H9 (cell line): Measurements from ENCODE around the gene HOXD13. TPM values are rescaled to one million over a fixed set of nuclear protein-coding genes. Genes with fewer than 3 reads are reported as not detected.
A peak's percentile ranks its signal among the peaks of the same experiment; 100 is the strongest.

Experiments used
- DNase-seq: peaks from one replicate; pipeline ENCODE4 v3.0.0-alpha.2; 2017
- H2AFZ ChIP-seq: one replicate; pipeline ENCODE4 v1.6.1; 2013; ENCODE audit warnings: mild to moderate bottlenecking, low read length, control low read depth, moderate library complexity
- H2AK5ac ChIP-seq: 2 replicates; pipeline ENCODE4 v1.6.1; 2013; ENCODE audit warnings: low read length, control low read depth, mixed read lengths; ENCODE audit not compliant: insufficient read length
- H2BK120ac ChIP-seq: one replicate; pipeline ENCODE4 v1.6.1; 2013; ENCODE audit warnings: low read depth, mild to moderate bottlenecking, low read length, control low read depth, inconsistent platforms; ENCODE audit not compliant: poor library complexity, severe bottlenecking
- H2BK12ac ChIP-seq: 2 replicates; pipeline ENCODE4 v1.6.1; 2013; ENCODE audit warnings: low read length, control low read depth, mixed read lengths, low read depth; ENCODE audit not compliant: insufficient read length
- H2BK15ac ChIP-seq: 2 replicates; pipeline ENCODE4 v1.6.1; 2013; ENCODE audit warnings: low read depth, low read length, control low read depth
- H2BK20ac ChIP-seq: one replicate; pipeline ENCODE4 v1.6.1; 2013; ENCODE audit warnings: low read depth, mild to moderate bottlenecking, low read length, control low read depth, inconsistent platforms; ENCODE audit not compliant: poor library complexity, severe bottlenecking
- H2BK5ac ChIP-seq: 2 replicates; pipeline ENCODE4 v1.6.1; 2013; ENCODE audit warnings: low read length, control low read depth, mixed read lengths; ENCODE audit not compliant: insufficient read length
- H3K14ac ChIP-seq: 2 replicates; pipeline ENCODE4 v1.6.1; 2013; ENCODE audit warnings: low read length, control low read depth; ENCODE audit not compliant: insufficient read depth
- H3K18ac ChIP-seq: 2 replicates; pipeline ENCODE4 v1.6.1; 2013; ENCODE audit warnings: low read depth, mild to moderate bottlenecking, mixed read lengths, low read length, control low read depth; ENCODE audit not compliant: insufficient read length
- H3K23ac ChIP-seq: 2 replicates; pipeline ENCODE4 v1.6.1; 2013; ENCODE audit warnings: low read length, control low read depth, mixed read lengths, low read depth; ENCODE audit not compliant: insufficient read length
- H3K23me2 ChIP-seq: 2 replicates; pipeline ENCODE4 v1.6.1; 2013; ENCODE audit warnings: low read depth, mild to moderate bottlenecking, mixed read lengths, low read length, control low read depth; ENCODE audit not compliant: insufficient read length, poor library complexity, severe bottlenecking
- H3K27ac ChIP-seq: 2 replicates; pipeline ENCODE4 v1.5.1; 2013; ENCODE audit warnings: low read length, control low read depth, mixed read lengths, low read depth; ENCODE audit not compliant: insufficient read length
- H3K27me3 ChIP-seq: 2 replicates; pipeline ENCODE4 v1.6.1; 2013; ENCODE audit warnings: low read length, control low read depth, inconsistent platforms; ENCODE audit not compliant: insufficient read depth
- H3K4ac ChIP-seq: 2 replicates; pipeline ENCODE4 v1.6.1; 2013; ENCODE audit warnings: low read depth, mild to moderate bottlenecking, control low read depth, inconsistent platforms, low read length, moderate library complexity
- H3K4me1 ChIP-seq: 2 replicates; pipeline ENCODE4 v1.6.1; 2013; ENCODE audit warnings: low read length, control low read depth, inconsistent platforms; ENCODE audit not compliant: insufficient read depth
- H3K4me2 ChIP-seq: 2 replicates; pipeline ENCODE4 v1.6.1; 2013; ENCODE audit warnings: low read length, control low read depth, mixed read lengths; ENCODE audit not compliant: insufficient read length, insufficient read depth
- H3K56ac ChIP-seq: 2 replicates; pipeline ENCODE4 v1.6.1; 2013; ENCODE audit warnings: low read depth, mild to moderate bottlenecking, mixed read lengths, low read length, control low read depth; ENCODE audit not compliant: insufficient read length
- H3K79me1 ChIP-seq: 2 replicates; pipeline ENCODE4 v1.6.1; 2013; ENCODE audit warnings: low read depth, mild to moderate bottlenecking, moderate library complexity, low read length, control low read depth, inconsistent platforms; ENCODE audit not compliant: insufficient read depth, poor library complexity, severe bottlenecking
- H3K79me2 ChIP-seq: 2 replicates; pipeline ENCODE4 v1.6.1; 2013; ENCODE audit warnings: low read length, control low read depth, inconsistent platforms; ENCODE audit not compliant: insufficient read depth
- H3K9ac ChIP-seq: 2 replicates; pipeline ENCODE4 v1.6.1; 2013; ENCODE audit warnings: low read length, control low read depth, mixed read lengths; ENCODE audit not compliant: insufficient read length; ENCODE audit errors: extremely low read depth
- H3K9me3 ChIP-seq: one replicate; pipeline ENCODE4 v1.6.1; 2013; ENCODE audit warnings: low read depth, low read length, inconsistent platforms; ENCODE audit not compliant: control insufficient read depth
- H3T11ph ChIP-seq: one replicate; pipeline ENCODE4 v1.6.1; 2013; ENCODE audit warnings: mild to moderate bottlenecking, low read length, control low read depth, inconsistent platforms
- H4K20me1 ChIP-seq: one replicate; pipeline ENCODE4 v1.6.1; 2013; ENCODE audit not compliant: control insufficient read depth, insufficient read length, insufficient read depth
- H4K5ac ChIP-seq: 2 replicates; pipeline ENCODE4 v1.6.1; 2013; ENCODE audit warnings: low read depth, mild to moderate bottlenecking, mixed read lengths, low read length, control low read depth; ENCODE audit not compliant: insufficient read length
- H4K8ac ChIP-seq: replicated peaks from 2 replicates; pipeline ENCODE4 v1.6.1; 2013; ENCODE audit warnings: low read length, control low read depth, mixed read lengths, low read depth; ENCODE audit not compliant: insufficient read length
- H4K91ac ChIP-seq: 2 replicates; pipeline ENCODE4 v1.6.1; 2013; ENCODE audit warnings: low read depth, mild to moderate bottlenecking, moderate library complexity, mixed read lengths, low read length, control low read depth; ENCODE audit not compliant: insufficient read length
- H3K27ac Mint-ChIP-seq, 3 experiments: 2 replicates in 2 of 3; 3 replicates in 1 of 3; pipeline ENCODE4 v1.8.0; 2020 to 2021; ENCODE audit warnings: mixed read lengths in 3 of 3, mild to moderate bottlenecking in 1 of 3, moderate library complexity in 1 of 3
- H3K27me3 Mint-ChIP-seq: 2 replicates; pipeline ENCODE4 v1.8.0; 2021; ENCODE audit warnings: low read depth, mild to moderate bottlenecking, moderate library complexity, mixed read lengths
- H3K36me3 Mint-ChIP-seq, 3 experiments: 2 replicates in 2 of 3; 3 replicates in 1 of 3; pipeline ENCODE4 v1.8.0; 2020 to 2021; ENCODE audit warnings: low read depth in 3 of 3, mixed read lengths in 3 of 3; ENCODE audit not compliant: insufficient read depth in 1 of 3
- H3K4me1 Mint-ChIP-seq, 2 experiments: 2 replicates each; pipeline ENCODE4 v1.8.0; 2020; ENCODE audit warnings: mixed read lengths in 2 of 2
- H3K4me3 Mint-ChIP-seq, 2 experiments: 2 replicates in 1 of 2; 3 replicates in 1 of 2; pipeline ENCODE4 v1.8.0; 2020 to 2021; ENCODE audit warnings: mild to moderate bottlenecking in 2 of 2, mixed read lengths in 2 of 2, moderate library complexity in 1 of 2
- H3K9me3 Mint-ChIP-seq, 2 experiments: 2 replicates in 1 of 2; 3 replicates in 1 of 2; pipeline ENCODE4 v1.8.0; 2020; ENCODE audit warnings: mild to moderate bottlenecking in 2 of 2, mixed read lengths in 2 of 2, moderate library complexity in 1 of 2
- WGBS: extraction: QIAGEN DNeasy Blood & Tissue Kit; methylation state at CpG from one replicate; pipeline ENCODE4 v1.1.7; 2013; ENCODE audit warnings: missing lambda C conversion rate, low lambda C conversion rate, mixed read lengths; ENCODE audit not compliant: insufficient read length; ENCODE audit errors: extremely low coverage; 5-methylcytosine and 5-hydroxymethylcytosine counted together
- total RNA-seq: library from RNA; stranded (reverse); gene quantifications from 2 replicates; pipeline ENCODE4 v1.2.1, GENCODE V29; 2021
- TF ChIP-seq, protein P1 (sequence below): fragments of 200-600 bp; sonication (generic); conservative IDR thresholded peaks from 3 replicates; pipeline ENCODE4 v1.8.0; 2021; ENCODE audit warnings: antibody characterized with exemption, mild to moderate bottlenecking

HOXD13 gene
- total RNA-seq, 1 experiment from 2014 or later = not detected

DNA sequence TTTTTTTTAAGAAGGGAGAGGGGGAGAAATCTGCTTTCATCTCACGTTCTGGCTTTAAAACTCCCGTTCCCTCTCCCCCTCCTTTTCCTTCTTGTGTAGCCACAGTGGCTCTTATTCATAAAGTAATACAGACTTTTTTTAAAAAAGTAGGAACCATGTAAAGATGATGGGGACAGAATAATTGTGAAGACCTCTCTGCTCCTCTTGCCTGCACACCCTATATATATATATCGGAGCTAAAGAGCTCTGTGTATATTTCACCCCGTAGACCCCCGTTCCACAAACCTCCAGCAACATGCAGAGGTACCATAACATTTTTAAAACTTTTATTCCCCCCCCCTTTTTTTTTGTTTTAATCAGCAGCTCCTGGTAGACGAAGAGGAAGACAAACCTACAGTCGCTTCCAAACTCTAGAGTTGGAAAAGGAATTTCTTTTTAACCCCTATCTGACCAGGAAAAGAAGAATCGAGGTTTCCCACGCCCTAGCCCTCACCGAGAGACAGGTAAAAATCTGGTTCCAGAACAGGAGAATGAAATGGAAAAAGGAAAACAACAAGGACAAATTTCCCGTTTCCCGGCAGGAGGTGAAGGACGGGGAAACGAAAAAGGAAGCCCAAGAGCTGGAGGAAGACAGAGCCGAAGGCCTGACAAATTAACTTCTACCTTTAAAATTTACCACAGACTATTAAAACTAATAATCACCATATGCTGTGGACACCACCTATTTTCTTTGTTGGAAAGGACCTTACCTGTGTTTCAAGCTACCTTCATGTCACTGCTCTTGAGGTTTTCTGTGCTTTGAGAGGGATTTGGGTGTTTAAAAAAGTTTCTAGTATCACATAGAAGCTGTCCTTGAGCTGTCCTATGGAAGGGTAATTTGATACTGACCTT is 38.7 kb downstream of the HOXD13 start:
- Mint-ChIP-seq H3K9me3 (peaks cover 4 to 13% of the 10 kb centered on the region in 2 experiments; a peak in 4 of 5 replicates), H3K27ac (peak overlapping the region in 1 of 3 experiments; percentile 76; a peak in 2 of 7 replicates), H3K27me3 (peaks cover 98% of the 10 kb centered on the region), H3K4me1 (peaks cover 15 to 20% of the 10 kb centered on the region in 2 experiments), H3K4me3 (peak overlapping the region in 1 of 2 experiments; percentile 70; a peak in 4 of 5 replicates), H3K36me3 (no peaks in the 10 kb centered on the region; a peak in 1 of 7 replicates)
- H2AFZ ChIP-seq = no peak overlapping the region
- no CpG with 5 or more reads among the region's 15 CpGs for WGBS
- H3K23ac ChIP-seq = no peak overlapping the region
- H3K23me2 ChIP-seq = peaks cover 2% of the 10 kb centered on the region
- H2BK5ac ChIP-seq = no peak overlapping the region
- no peak overlapping the region for H3K4ac ChIP-seq
- no peak for DNase-seq
- H3K18ac ChIP-seq = no peak overlapping the region
- no peak overlapping the region for H3K56ac ChIP-seq
- H4K5ac ChIP-seq = no peak overlapping the region
- H2BK15ac ChIP-seq = no peak overlapping the region
- no peaks in the 10 kb centered on the region; the same call in 1 of the 2 replicates for H3K4me1 ChIP-seq
- H3K79me1 ChIP-seq = no peaks in the 10 kb centered on the region
- H2BK20ac ChIP-seq = no peak overlapping the region
- peaks cover 89% of the 10 kb centered on the region for H3K27me3 ChIP-seq
- no peak overlapping the region for H2BK12ac ChIP-seq
- H3K79me2 ChIP-seq = no peaks in the 10 kb centered on the region
- H3K27ac ChIP-seq = no peak overlapping the region
- H3T11ph ChIP-seq = no peak overlapping the region
- H2BK120ac ChIP-seq = no peak overlapping the region
- no peak overlapping the region for H4K91ac ChIP-seq
- no peak overlapping the region for H3K9ac ChIP-seq
- no peak overlapping the region for H4K8ac ChIP-seq
- H3K4me2 ChIP-seq = no peak overlapping the region
- no peak overlapping the region for H2AK5ac ChIP-seq
- no peaks in the 10 kb centered on the region for H3K9me3 ChIP-seq
- no peak overlapping the region for H3K14ac ChIP-seq
- TF ChIP-seq, protein P1, sequence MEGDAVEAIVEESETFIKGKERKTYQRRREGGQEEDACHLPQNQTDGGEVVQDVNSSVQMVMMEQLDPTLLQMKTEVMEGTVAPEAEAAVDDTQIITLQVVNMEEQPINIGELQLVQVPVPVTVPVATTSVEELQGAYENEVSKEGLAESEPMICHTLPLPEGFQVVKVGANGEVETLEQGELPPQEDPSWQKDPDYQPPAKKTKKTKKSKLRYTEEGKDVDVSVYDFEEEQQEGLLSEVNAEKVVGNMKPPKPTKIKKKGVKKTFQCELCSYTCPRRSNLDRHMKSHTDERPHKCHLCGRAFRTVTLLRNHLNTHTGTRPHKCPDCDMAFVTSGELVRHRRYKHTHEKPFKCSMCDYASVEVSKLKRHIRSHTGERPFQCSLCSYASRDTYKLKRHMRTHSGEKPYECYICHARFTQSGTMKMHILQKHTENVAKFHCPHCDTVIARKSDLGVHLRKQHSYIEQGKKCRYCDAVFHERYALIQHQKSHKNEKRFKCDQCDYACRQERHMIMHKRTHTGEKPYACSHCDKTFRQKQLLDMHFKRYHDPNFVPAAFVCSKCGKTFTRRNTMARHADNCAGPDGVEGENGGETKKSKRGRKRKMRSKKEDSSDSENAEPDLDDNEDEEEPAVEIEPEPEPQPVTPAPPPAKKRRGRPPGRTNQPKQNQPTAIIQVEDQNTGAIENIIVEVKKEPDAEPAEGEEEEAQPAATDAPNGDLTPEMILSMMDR = no peak
- H4K20me1 ChIP-seq = no peaks in the 10 kb centered on the region
